Neural cell (in vitro differentiated cells): ENCODE measurements around the gene SMIM44. TPM values are rescaled to one million over a fixed set of nuclear protein-coding genes. Genes with fewer than 3 reads are reported as not detected.

Source experiments
- H2AFZ ChIP-seq: fragments of 200-600, 300-800 bp; sonication (generic), shearing (Covaris generic); 2 replicates; pipeline ENCODE4 v1.6.0; 2014; ENCODE audit warnings: low read depth, mild to moderate bottlenecking, antibody characterized with exemption, low read length, moderate library complexity
- H3F3A ChIP-seq: fragments of 200-600 bp; shearing (Covaris generic); 2 replicates; pipeline ENCODE4 v1.6.1; 2016; ENCODE audit warnings: mild to moderate bottlenecking, moderate library complexity, mixed read lengths, antibody characterized with exemption, low read length; ENCODE audit not compliant: insufficient read depth, poor library complexity, severe bottlenecking
- H3K27ac ChIP-seq: fragments of 200-600, 300-800 bp; sonication (generic), shearing (Covaris generic); 2 replicates; pipeline ENCODE4 v1.5.1; 2014; ENCODE audit warnings: mild to moderate bottlenecking, low read length, moderate library complexity
- H3K27me3 ChIP-seq: fragments of 300-800, 200-600 bp; sonication (generic), shearing (Covaris generic); 2 replicates; pipeline ENCODE4 v1.6.0; 2014; ENCODE audit warnings: mild to moderate bottlenecking, low read depth, low read length, moderate library complexity; ENCODE audit not compliant: insufficient read depth
- H3K36me3 ChIP-seq: fragments of 300-800, 200-600 bp; sonication (generic), shearing (Covaris generic); 2 replicates; pipeline ENCODE4 v1.5.1; 2014; ENCODE audit warnings: mild to moderate bottlenecking, antibody characterized with exemption, low read length, moderate library complexity; ENCODE audit not compliant: insufficient read depth
- H3K4me2 ChIP-seq: fragments of 300-800, 200-600 bp; sonication (generic), shearing (Covaris generic); 2 replicates; pipeline ENCODE4 v1.6.0; 2014; ENCODE audit warnings: mild to moderate bottlenecking, low read length
- H3K4me3 ChIP-seq: fragments of 300-800, 200-600 bp; sonication (generic), shearing (Covaris generic); 2 replicates; pipeline ENCODE4 v1.5.1; 2014; ENCODE audit warnings: mild to moderate bottlenecking, low read length, moderate library complexity
- H3K79me2 ChIP-seq: fragments of 200-600 bp; shearing (Covaris generic); replicated peaks from 2 replicates; pipeline ENCODE4 v1.6.0; 2014; ENCODE audit warnings: mild to moderate bottlenecking, low read length, moderate library complexity; ENCODE audit not compliant: insufficient read depth
- H3K9ac ChIP-seq: fragments of 300-800, 200-600 bp; sonication (generic), shearing (Covaris generic); 2 replicates; pipeline ENCODE4 v1.6.1; 2016; ENCODE audit warnings: mild to moderate bottlenecking, low read length, mixed read lengths
- H3K9me2 ChIP-seq: fragments of 200-600 bp; shearing (Covaris generic); 2 replicates; pipeline ENCODE4 v1.6.1; 2016; ENCODE audit warnings: mild to moderate bottlenecking, low read length, mixed read lengths; ENCODE audit not compliant: insufficient read depth
- H3K9me3 ChIP-seq: fragments of 200-600, 300-800 bp; sonication (generic), shearing (Covaris generic); 2 replicates; pipeline ENCODE4 v1.6.1; 2016; ENCODE audit warnings: mild to moderate bottlenecking, mixed run types, low read length, moderate library complexity, mixed read lengths
- H4K20me1 ChIP-seq: fragments of 200-600 bp; shearing (Covaris generic); 2 replicates; pipeline ENCODE4 v1.6.1; 2016; ENCODE audit warnings: mild to moderate bottlenecking, mixed run types; ENCODE audit not compliant: insufficient read depth
- CTCF ChIP-seq: fragments of 450-650 bp; IDR thresholded peaks from 2 replicates; pipeline ENCODE4 v1.5.1; 2014; ENCODE audit warnings: antibody characterized with exemption, mild to moderate bottlenecking, moderate library complexity; ENCODE audit not compliant: poor library complexity, severe bottlenecking
- EP300 ChIP-seq: fragments of 450-650 bp; conservative IDR thresholded peaks from 2 replicates; pipeline ENCODE4 v1.6.1; 2014; ENCODE audit warnings: antibody characterized with exemption, mild to moderate bottlenecking, moderate library complexity; ENCODE audit not compliant: poor library complexity, severe bottlenecking
- EZH2 ChIP-seq: fragments of 200-600, 300-800 bp; shearing (Covaris generic), sonication (generic); IDR thresholded peaks from 2 replicates; pipeline ENCODE4 v1.6.1; 2014; ENCODE audit warnings: antibody characterized with exemption, low read length, borderline replicate concordance, mild to moderate bottlenecking; ENCODE audit not compliant: insufficient read depth, poor library complexity, severe bottlenecking
- MXI1 ChIP-seq: fragments of 450-650 bp; conservative IDR thresholded peaks from 2 replicates; pipeline ENCODE4 v1.6.1; 2014; ENCODE audit warnings: antibody characterized with exemption, mild to moderate bottlenecking; ENCODE audit not compliant: poor library complexity, severe bottlenecking
- POLR2AphosphoS5 ChIP-seq: IDR thresholded peaks from 2 replicates; pipeline ENCODE4 v1.6.1; 2012
- RAD21 ChIP-seq: fragments of 450-650 bp; conservative IDR thresholded peaks from 2 replicates; pipeline ENCODE4 v1.6.1; 2014; ENCODE audit warnings: antibody characterized with exemption, mild to moderate bottlenecking, moderate library complexity
- SMC3 ChIP-seq: fragments of 450-650 bp; conservative IDR thresholded peaks from 2 replicates; pipeline ENCODE4 v1.6.1; 2014; ENCODE audit warnings: antibody characterized with exemption, mild to moderate bottlenecking, moderate library complexity; ENCODE audit not compliant: poor library complexity
- TAF1 ChIP-seq: IDR thresholded peaks from 2 replicates; pipeline ENCODE4 v1.6.1; 2012; ENCODE audit warnings: low read depth
- polyA plus RNA-seq: library from polyadenylated mRNA; depleted of rRNA; stranded (reverse); fragments of >200 nt; gene quantifications from 2 replicates; pipeline ENCODE4 v1.2.3, GENCODE V29; 2014
- TF ChIP-seq, protein P1 (sequence below): IDR thresholded peaks from 2 replicates; pipeline ENCODE4 v1.6.1; 2012; ENCODE audit warnings: borderline replicate concordance

The SMIM44 gene
- polyA plus RNA-seq, 1 donor from 2014 or later: not detected

DNA sequence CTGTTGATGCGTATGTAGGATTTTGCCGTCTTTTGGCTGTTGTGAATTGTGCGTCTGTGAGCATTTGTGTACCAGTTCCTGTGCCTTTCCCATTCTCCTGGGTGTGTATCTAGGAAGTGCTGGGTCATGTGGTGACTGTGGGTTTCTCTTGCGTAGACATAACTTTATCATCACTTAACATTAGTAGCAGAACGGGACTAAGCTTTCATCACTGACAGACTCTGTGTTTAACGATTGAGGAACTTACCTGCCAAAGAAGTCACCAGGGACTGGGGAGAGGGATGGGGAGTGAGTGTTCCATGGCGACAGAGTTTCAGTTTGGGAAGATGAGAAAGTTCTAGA is 37.8 kb upstream of the SMIM44 start:
- H3K79me2 ChIP-seq: peaks cover 25% of the 10 kb centered on the region
- H3K27ac ChIP-seq: no peak overlapping the region
- H3K9ac ChIP-seq: no peak overlapping the region
- H3K36me3 ChIP-seq: peaks cover under 1% of the 10 kb centered on the region
- no peaks in the 10 kb centered on the region for H3K9me3 ChIP-seq
- H3K4me2 ChIP-seq: no peak overlapping the region
- H3K9me2 ChIP-seq: no peaks in the 10 kb centered on the region
- no peaks in the 10 kb centered on the region for H3K27me3 ChIP-seq
- H3F3A ChIP-seq: no peaks in the 10 kb centered on the region
- H3K4me3 ChIP-seq: no peak overlapping the region
- H2AFZ ChIP-seq: no peak overlapping the region
- no peak for TF ChIP-seq POLR2AphosphoS5
- TF ChIP-seq CTCF: no peak
- no peak for TF ChIP-seq TAF1
- no peak for TF ChIP-seq SMC3
- no peak for TF ChIP-seq EZH2
- TF ChIP-seq RAD21: no peak
- TF ChIP-seq EP300: no peak
- no peak for TF ChIP-seq MXI1
- TF ChIP-seq, protein P1, sequence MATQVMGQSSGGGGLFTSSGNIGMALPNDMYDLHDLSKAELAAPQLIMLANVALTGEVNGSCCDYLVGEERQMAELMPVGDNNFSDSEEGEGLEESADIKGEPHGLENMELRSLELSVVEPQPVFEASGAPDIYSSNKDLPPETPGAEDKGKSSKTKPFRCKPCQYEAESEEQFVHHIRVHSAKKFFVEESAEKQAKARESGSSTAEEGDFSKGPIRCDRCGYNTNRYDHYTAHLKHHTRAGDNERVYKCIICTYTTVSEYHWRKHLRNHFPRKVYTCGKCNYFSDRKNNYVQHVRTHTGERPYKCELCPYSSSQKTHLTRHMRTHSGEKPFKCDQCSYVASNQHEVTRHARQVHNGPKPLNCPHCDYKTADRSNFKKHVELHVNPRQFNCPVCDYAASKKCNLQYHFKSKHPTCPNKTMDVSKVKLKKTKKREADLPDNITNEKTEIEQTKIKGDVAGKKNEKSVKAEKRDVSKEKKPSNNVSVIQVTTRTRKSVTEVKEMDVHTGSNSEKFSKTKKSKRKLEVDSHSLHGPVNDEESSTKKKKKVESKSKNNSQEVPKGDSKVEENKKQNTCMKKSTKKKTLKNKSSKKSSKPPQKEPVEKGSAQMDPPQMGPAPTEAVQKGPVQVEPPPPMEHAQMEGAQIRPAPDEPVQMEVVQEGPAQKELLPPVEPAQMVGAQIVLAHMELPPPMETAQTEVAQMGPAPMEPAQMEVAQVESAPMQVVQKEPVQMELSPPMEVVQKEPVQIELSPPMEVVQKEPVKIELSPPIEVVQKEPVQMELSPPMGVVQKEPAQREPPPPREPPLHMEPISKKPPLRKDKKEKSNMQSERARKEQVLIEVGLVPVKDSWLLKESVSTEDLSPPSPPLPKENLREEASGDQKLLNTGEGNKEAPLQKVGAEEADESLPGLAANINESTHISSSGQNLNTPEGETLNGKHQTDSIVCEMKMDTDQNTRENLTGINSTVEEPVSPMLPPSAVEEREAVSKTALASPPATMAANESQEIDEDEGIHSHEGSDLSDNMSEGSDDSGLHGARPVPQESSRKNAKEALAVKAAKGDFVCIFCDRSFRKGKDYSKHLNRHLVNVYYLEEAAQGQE: no peak
- H4K20me1 ChIP-seq: peaks cover 8% of the 10 kb centered on the region

GRCh38 chr19:3520166-3521103 is 37.2 kb upstream of the SMIM44 start:
- H3K9me3 ChIP-seq: no peaks in the 10 kb centered on the region
- H3K27me3 ChIP-seq: no peaks in the 10 kb centered on the region
- no peak overlapping the region for H3K4me2 ChIP-seq
- no peak overlapping the region for H2AFZ ChIP-seq
- peaks cover 25% of the 10 kb centered on the region for H3K79me2 ChIP-seq
- H3K27ac ChIP-seq: no peak overlapping the region
- no peak overlapping the region for H3K4me3 ChIP-seq
- H4K20me1 ChIP-seq: peaks cover 8% of the 10 kb centered on the region
- H3K9ac ChIP-seq: no peak overlapping the region
- H3F3A ChIP-seq: no peaks in the 10 kb centered on the region
- no peaks in the 10 kb centered on the region for H3K9me2 ChIP-seq
- TF ChIP-seq CTCF: no peak
- no peak for TF ChIP-seq TAF1
- TF ChIP-seq SMC3: no peak
- TF ChIP-seq RAD21: no peak
- TF ChIP-seq EP300: no peak
- TF ChIP-seq, protein P1: no peak
- no peak for TF ChIP-seq EZH2
- no peak for TF ChIP-seq MXI1
- no peak for TF ChIP-seq POLR2AphosphoS5
- H3K36me3 ChIP-seq: no peaks in the 10 kb centered on the region
